ENCODE measurements around the gene RITA1. TPM values are rescaled to one million over a fixed set of nuclear protein-coding genes. Genes with fewer than 3 reads are reported as not detected.

RITA1 gene
- total and polyA plus RNA-seq, 12 donors: 17.5 to 84.1 (median 36.7) TPM

GRCh38 chr12:113173081-113173698 lies 12.3 kb upstream of the RITA1 start:
- H3K4me1 ChIP-seq (replicated peaks in 1 of 2): peaks cover 0 to 4% of the 10 kb centered on the region in 2 donors
- 80 to 88% (median 83%) methylated on average over 7 of the region's 7 CpGs for WGBS, 4 donors
- TF ChIP-seq POLR2A (IDR thresholded peaks at IDR 0.05) (no peak), CTCF (IDR thresholded peaks at IDR 0.05) (no peak)
- peaks cover 0 to 91% of the 10 kb centered on the region in 2 donors for H3K36me3 ChIP-seq (replicated peaks in 1 of 2)
- intact Hi-C loops (cut with DNase I): loop anchor here in 1 of 2 donors (5.0 kb wide), 1 partner anchor 121 kb away; no protein-coding TSS in a partner anchor
- H3K27me3 ChIP-seq: no peaks in the 10 kb centered on the region
- no peaks in the 10 kb centered on the region for H3K9me3 ChIP-seq (replicated peaks in 1 of 3)
- no peak for DNase-seq
- H3K27ac ChIP-seq: no peak overlapping the region
- no peak overlapping the region for H3K4me3 ChIP-seq

GRCh38 chr12:113174461-113175384 lies 10.8 kb upstream of the RITA1 start:
- intact Hi-C loops (cut with DNase I): loop anchor here (2.0 to 5.0 kb wide), 2 partner anchors 122 to 126 kb away; no protein-coding TSS in a partner anchor
- peak; percentile 75 to 91 (median 84) for DNase-seq
- Histone ChIP-seq H3K36me3 (replicated peaks in 1 of 2) (peaks cover 0 to 91% of the 10 kb centered on the region in 2 donors), H3K27ac (no peak overlapping the region), H3K4me3 (no peak overlapping the region), H3K4me1 (replicated peaks in 1 of 2) (peaks cover 0 to 10% of the 10 kb centered on the region in 2 donors), H3K9me3 (replicated peaks in 1 of 3) (no peaks in the 10 kb centered on the region), H3K27me3 (no peaks in the 10 kb centered on the region)
- TF ChIP-seq POLR2A (IDR thresholded peaks at IDR 0.05) (no peak), CTCF (IDR thresholded peaks at IDR 0.05) (peak; percentile 93 to 99 (median 97))
- 30 to 51% (median 43%) methylated on average over 9 to 32 of the region's 32 CpGs for WGBS, 4 donors

GRCh38 chr12:113179023-113179422 lies 6.5 kb upstream of the RITA1 start:
- Histone ChIP-seq H3K27me3 (no peaks in the 10 kb centered on the region), H3K4me1 (replicated peaks in 1 of 2) (peaks cover 3 to 17% of the 10 kb centered on the region in 2 donors), H3K4me3 (no peak overlapping the region), H3K27ac (no peak overlapping the region), H3K36me3 (replicated peaks in 1 of 2) (peaks cover 0 to 68% of the 10 kb centered on the region in 2 donors), H3K9me3 (replicated peaks in 1 of 3) (no peaks in the 10 kb centered on the region)
- 67 to 91% (median 69%) methylated on average over 9 to 14 of the region's 14 CpGs for WGBS, 4 donors
- intact Hi-C loops (cut with DNase I): no loop called here
- no peak for TF ChIP-seq CTCF (IDR thresholded peaks at IDR 0.05)
- TF ChIP-seq POLR2A (IDR thresholded peaks at IDR 0.05): no peak
- no peak for DNase-seq

- intact Hi-C loops (cut with DNase I): loop anchor here in 1 of 2 donors (10.0 kb wide), 1 partner anchor 244 kb away; the partner anchor contains the start of gene SDSL
- WGBS, 4 donors: 69 to 72% (median 69%) methylated on average over 4 of the region's 4 CpGs
- H3K36me3 ChIP-seq (replicated peaks in 1 of 2): peaks cover 0 to 56% of the 10 kb centered on the region in 2 donors
These were observed 5.2 kb upstream of the RITA1 start for GRCh38 chr12:113180333-113180732.

More at GRCh38 chr12:113180333-113180732, 5.2 kb upstream of the RITA1 start:
- no peak for DNase-seq
- H3K27ac ChIP-seq: no peak overlapping the region
- no peak overlapping the region for H3K4me3 ChIP-seq
- no peak for TF ChIP-seq CTCF (IDR thresholded peaks at IDR 0.05)
- no peak for TF ChIP-seq POLR2A (IDR thresholded peaks at IDR 0.05)
- H3K9me3 ChIP-seq (replicated peaks in 1 of 3): no peaks in the 10 kb centered on the region
- peaks cover 7 to 20% of the 10 kb centered on the region in 2 donors for H3K4me1 ChIP-seq (replicated peaks in 1 of 2)
- no peaks in the 10 kb centered on the region for H3K27me3 ChIP-seq

Measured in adrenal gland (tissue), 12 donors.